Retinal pigment epithelial cell (primary cell): Measurements from ENCODE around the gene MSH2.
A peak's percentile ranks its signal among the peaks of the same experiment; 100 is the strongest.

Experiments used
- DNase-seq: peaks from one replicate; pipeline ENCODE4 v3.0.0-alpha.2; 2010; ENCODE audit warnings: low read depth
- H3K4me3 ChIP-seq: 2 replicates; pipeline ENCODE4 v1.5.1; 2011; ENCODE audit warnings: mild to moderate bottlenecking, low read length, control low read depth, moderate library complexity
- CTCF ChIP-seq: conservative IDR thresholded peaks from 2 replicates; pipeline ENCODE4 v1.5.1; 2011; ENCODE audit warnings: low read depth, low read length, control low read depth, inconsistent platforms

MSH2 gene

GRCh38 chr2:47402805-47403608 is at the start of gene MSH2:
Gene MSH2 (plus strand): TSS chr2:47403156. CDS start chr2:47403192, 36 bp downstream.
- peak; percentile 72 for DNase-seq
- H3K4me3 ChIP-seq = peak within 1 kb of the TSS; percentile 83
- no peak for TF ChIP-seq CTCF

GRCh38 chr2:47354013-47354847 is 48.7 kb upstream of the MSH2 start:
- no peak overlapping the region for H3K4me3 ChIP-seq
- no peak for TF ChIP-seq CTCF
- no peak for DNase-seq

GRCh38 chr2:47354848-47355204 is 48.1 kb upstream of the MSH2 start:
- TF ChIP-seq CTCF = no peak
- H3K4me3 ChIP-seq = no peak overlapping the region
- no peak for DNase-seq

GRCh38 chr2:47357483-47357882 is 45.5 kb upstream of the MSH2 start:
- TF ChIP-seq CTCF = no peak
- peak; percentile 85 for DNase-seq
- no peak overlapping the region for H3K4me3 ChIP-seq

- TF ChIP-seq CTCF = no peak
- no peak for DNase-seq
- no peak overlapping the region for H3K4me3 ChIP-seq
Measured at GRCh38 chr2:47359375-47359868, 43.5 kb upstream of the MSH2 start.

- no peak for TF ChIP-seq CTCF
- H3K4me3 ChIP-seq = no peak overlapping the region
- DNase-seq = no peak
Measured at GRCh38 chr2:47360283-47360682, 42.7 kb upstream of the MSH2 start.
